ENCODE results near the gene GBP2. TPM values are rescaled to one million over a fixed set of nuclear protein-coding genes. Genes with fewer than 3 reads are reported as not detected.

GBP2 gene
- polyA plus RNA-seq, 1 of the 3 experiments (the other 2 are of a cell fraction) = 8.7 TPM

GRCh38 chr1:89095737-89096136 lies 30.2 kb downstream of the GBP2 start:
- 28% methylated on average over 2 of the region's 2 CpGs for WGBS (ENCODE audit: low lambda C conversion rate)
- ChIA-PET CTCF (interaction anchor here (1.0 kb wide), 1 partner anchor 10 kb away, joined by 6 read pairs; no protein-coding TSS in a partner anchor), POLR2A (no interaction called here)
- Histone ChIP-seq H3K27me3 (ENCODE audit: insufficient read depth) (no peaks in the 10 kb centered on the region), H3K4me2 (no peak overlapping the region), H4K20me1 (ENCODE audit: insufficient read depth) (no peaks in the 10 kb centered on the region), H2AFZ (ENCODE audit: low read depth) (no peak overlapping the region), H3K9me3 (no peaks in the 10 kb centered on the region; the same call in 1 of the 2 replicates), H3K79me2 (ENCODE audit: insufficient read depth) (no peaks in the 10 kb centered on the region), H3F3A (replicated peaks; ENCODE audit: insufficient read depth) (no peaks in the 10 kb centered on the region), H3K9me2 (no peaks in the 10 kb centered on the region), H3K36me3 (replicated peaks in 1 of 2; ENCODE audit: control insufficient read depth in 1 of 2, insufficient read depth in 2 of 2, low read length in 1 of 2) (no peaks in the 10 kb centered on the region), H3K27ac (ENCODE audit: low read depth in 2 of 2, low read length in 1 of 2) (no peak overlapping the region), H3K9ac (no peak overlapping the region), H3K4me3 (ENCODE audit: low read depth in 2 of 2, low read length in 1 of 2) (no peak overlapping the region), H3K4me1 (ENCODE audit: control insufficient read depth in 1 of 2, insufficient read depth in 2 of 2, low read depth in 1 of 2, low read length in 1 of 2) (no peaks in the 10 kb centered on the region)
- no peak for DNase-seq
- TF ChIP-seq, protein P1, sequence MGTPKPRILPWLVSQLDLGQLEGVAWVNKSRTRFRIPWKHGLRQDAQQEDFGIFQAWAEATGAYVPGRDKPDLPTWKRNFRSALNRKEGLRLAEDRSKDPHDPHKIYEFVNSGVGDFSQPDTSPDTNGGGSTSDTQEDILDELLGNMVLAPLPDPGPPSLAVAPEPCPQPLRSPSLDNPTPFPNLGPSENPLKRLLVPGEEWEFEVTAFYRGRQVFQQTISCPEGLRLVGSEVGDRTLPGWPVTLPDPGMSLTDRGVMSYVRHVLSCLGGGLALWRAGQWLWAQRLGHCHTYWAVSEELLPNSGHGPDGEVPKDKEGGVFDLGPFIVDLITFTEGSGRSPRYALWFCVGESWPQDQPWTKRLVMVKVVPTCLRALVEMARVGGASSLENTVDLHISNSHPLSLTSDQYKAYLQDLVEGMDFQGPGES (IDR thresholded peaks at IDR 0.05; ENCODE audit: low read depth, low read length) = no peak
- TF ChIP-seq NRF1 (IDR thresholded peaks at IDR 0.05; ENCODE audit: low read depth, low read length) = no peak
- no peak for TF ChIP-seq EZH2phosphoT487 (IDR thresholded peaks at IDR 0.05; ENCODE audit: borderline replicate concordance, low read depth)
- TF ChIP-seq YY1 (IDR thresholded peaks at IDR 0.05; ENCODE audit: low read depth) = no peak
- no peak for TF ChIP-seq POLR2AphosphoS5 (IDR thresholded peaks at IDR 0.05; ENCODE audit: low read depth, low read length)
- TF ChIP-seq, protein P2, sequence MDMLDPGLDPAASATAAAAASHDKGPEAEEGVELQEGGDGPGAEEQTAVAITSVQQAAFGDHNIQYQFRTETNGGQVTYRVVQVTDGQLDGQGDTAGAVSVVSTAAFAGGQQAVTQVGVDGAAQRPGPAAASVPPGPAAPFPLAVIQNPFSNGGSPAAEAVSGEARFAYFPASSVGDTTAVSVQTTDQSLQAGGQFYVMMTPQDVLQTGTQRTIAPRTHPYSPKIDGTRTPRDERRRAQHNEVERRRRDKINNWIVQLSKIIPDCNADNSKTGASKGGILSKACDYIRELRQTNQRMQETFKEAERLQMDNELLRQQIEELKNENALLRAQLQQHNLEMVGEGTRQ (IDR thresholded peaks at IDR 0.05; ENCODE audit: borderline replicate concordance, low read depth, low read length) = no peak
- TF ChIP-seq SMC3 (IDR thresholded peaks at IDR 0.05; ENCODE audit: low read depth, low read length) = no peak
- no peak for TF ChIP-seq USF1 (IDR thresholded peaks at IDR 0.05; ENCODE audit: borderline replicate concordance, low read depth)
- TF ChIP-seq RCOR1 (IDR thresholded peaks at IDR 0.05; ENCODE audit: low read length) = no peak
- no peak for TF ChIP-seq RXRA (IDR thresholded peaks at IDR 0.05; ENCODE audit: borderline replicate concordance, low read depth)
- TF ChIP-seq RFX5 (IDR thresholded peaks at IDR 0.05; ENCODE audit: low read length) = no peak
- TF ChIP-seq ELF1 (IDR thresholded peaks at IDR 0.05) = no peak
- TF ChIP-seq JUND (IDR thresholded peaks at IDR 0.05) = no peak
- TF ChIP-seq, protein P3, sequence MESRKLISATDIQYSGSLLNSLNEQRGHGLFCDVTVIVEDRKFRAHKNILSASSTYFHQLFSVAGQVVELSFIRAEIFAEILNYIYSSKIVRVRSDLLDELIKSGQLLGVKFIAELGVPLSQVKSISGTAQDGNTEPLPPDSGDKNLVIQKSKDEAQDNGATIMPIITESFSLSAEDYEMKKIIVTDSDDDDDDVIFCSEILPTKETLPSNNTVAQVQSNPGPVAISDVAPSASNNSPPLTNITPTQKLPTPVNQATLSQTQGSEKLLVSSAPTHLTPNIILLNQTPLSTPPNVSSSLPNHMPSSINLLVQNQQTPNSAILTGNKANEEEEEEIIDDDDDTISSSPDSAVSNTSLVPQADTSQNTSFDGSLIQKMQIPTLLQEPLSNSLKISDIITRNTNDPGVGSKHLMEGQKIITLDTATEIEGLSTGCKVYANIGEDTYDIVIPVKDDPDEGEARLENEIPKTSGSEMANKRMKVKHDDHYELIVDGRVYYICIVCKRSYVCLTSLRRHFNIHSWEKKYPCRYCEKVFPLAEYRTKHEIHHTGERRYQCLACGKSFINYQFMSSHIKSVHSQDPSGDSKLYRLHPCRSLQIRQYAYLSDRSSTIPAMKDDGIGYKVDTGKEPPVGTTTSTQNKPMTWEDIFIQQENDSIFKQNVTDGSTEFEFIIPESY (IDR thresholded peaks at IDR 0.05; ENCODE audit: borderline replicate concordance, low read depth) = no peak
- TF ChIP-seq TEAD4 (IDR thresholded peaks at IDR 0.05; ENCODE audit: borderline replicate concordance, insufficient read depth) = no peak
- TF ChIP-seq CHD2 (IDR thresholded peaks at IDR 0.05; ENCODE audit: low read length, partially characterized antibody) = no peak
- no peak for TF ChIP-seq FOSL2 (IDR thresholded peaks at IDR 0.05; ENCODE audit: borderline replicate concordance, low read depth)
- TF ChIP-seq TAF1 (IDR thresholded peaks at IDR 0.05; ENCODE audit: borderline replicate concordance, low read depth, low read length) = no peak
- TF ChIP-seq PBX3 (IDR thresholded peaks at IDR 0.05) = no peak

Measured in SK-N-SH (cell line).